Measurements from ENCODE around the gene STAT3.
"Not testable (repeated sequence)": the region's sequence is repeated elsewhere in the genome, so short reads cannot be mapped to it uniquely, and the experiment has no call there.

STAT3 gene

GRCh38 chr17:42409523-42410318 lies 21.5 kb upstream of the STAT3 start:
- peak in 4 of 56 donors; percentile 17 to 29 (median 22) for DNase-seq

GRCh38 chr17:42408061-42408460 lies 19.8 kb upstream of the STAT3 start:
- peak in 51 of 56 donors; percentile 16 to 91 (median 72) for DNase-seq

DNA sequence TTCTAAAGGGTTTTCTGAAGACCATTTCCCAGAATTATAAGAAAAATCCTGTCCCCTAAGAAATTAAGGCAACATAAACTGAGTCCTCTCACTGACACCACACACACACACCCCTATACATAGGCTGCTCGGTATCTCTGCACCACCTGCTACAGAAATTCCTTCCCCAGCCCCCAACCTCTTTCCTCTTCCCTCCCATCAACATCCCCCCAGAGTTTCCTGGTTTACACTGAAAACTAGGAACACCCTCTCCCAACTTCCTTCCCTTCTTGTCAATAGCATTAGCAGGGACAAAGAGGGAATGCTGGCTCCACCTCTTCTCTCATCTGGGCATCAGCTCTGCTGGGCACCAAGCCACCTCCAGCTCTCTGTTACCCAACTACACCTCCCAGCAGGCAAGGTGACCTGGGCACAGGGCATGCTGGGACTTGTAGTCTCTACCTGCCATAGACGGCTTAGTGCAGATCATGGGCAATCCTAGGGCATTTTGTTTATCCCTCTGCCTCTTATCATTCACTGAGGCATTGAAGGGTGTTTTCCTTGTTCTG lies 19.1 kb upstream of the STAT3 start:
- DNase-seq = peak in 54 of 56 donors; percentile 22 to 89 (median 63)

DNA sequence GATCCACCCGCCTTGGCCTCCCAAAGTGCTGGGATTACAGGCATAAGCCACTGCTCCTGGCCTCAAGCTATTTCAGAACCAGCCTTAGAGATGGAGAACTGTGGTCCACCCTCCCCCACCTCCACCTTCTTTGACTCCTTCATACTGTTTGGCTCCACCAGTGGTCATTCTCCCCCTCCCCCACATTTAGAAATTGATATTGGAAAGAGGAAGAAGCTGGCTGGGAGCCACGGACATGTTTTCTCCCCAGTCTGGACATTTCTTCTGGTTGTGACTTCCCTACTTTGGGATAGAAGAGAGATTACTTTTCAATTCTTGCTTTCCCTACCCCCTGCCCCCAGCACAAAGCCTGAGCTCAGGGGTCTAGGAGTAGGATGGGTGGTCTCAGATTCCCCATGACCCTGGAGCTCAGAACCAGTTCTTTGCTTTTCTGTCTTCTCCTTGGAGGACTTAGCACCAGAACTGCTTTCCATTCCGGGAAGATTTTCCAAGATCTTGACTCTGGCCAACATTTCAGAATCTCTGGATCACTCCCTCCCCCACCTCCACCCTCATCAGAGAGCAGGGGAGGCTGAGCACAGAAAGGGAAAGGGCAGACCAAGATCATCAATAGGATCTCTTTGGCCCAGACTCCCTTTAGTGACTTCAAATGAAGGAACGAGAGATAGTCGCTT lies 18.5 kb upstream of the STAT3 start:
- DNase-seq = no peak

DNA sequence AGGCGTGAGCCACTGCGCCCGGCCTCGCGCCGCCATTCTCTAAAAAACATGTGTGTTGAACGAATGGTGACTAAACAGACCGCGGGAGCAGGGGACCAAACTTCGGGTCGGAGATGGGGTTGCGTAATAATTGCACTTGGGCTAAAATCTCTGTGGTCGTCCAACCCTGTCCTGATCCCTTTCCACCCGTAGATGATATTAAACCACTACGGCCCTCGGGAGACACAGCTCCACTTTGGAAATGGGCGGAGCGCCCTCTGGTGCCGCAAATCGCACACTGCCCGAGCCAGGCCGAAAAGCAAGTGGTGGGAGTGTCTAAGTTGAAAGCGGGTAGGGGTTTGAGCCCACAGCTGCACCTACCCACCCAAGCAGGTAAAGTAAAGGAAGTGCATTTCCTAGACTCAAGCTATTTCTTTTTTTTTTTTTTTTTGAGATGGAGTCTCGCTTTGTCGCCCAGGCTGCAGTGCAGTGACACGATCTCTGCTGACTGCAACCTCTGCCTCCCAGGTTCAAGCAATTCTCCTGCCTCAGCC lies 17.8 kb upstream of the STAT3 start:
- DNase-seq = peak in 50 of 56 donors; percentile 13 to 88 (median 60)

GRCh38 chr17:42405076-42405475 lies 16.8 kb upstream of the STAT3 start:
- DNase-seq = no peak

GRCh38 chr17:42404326-42405055 lies 16.2 kb upstream of the STAT3 start:
- DNase-seq = no peak

DNA sequence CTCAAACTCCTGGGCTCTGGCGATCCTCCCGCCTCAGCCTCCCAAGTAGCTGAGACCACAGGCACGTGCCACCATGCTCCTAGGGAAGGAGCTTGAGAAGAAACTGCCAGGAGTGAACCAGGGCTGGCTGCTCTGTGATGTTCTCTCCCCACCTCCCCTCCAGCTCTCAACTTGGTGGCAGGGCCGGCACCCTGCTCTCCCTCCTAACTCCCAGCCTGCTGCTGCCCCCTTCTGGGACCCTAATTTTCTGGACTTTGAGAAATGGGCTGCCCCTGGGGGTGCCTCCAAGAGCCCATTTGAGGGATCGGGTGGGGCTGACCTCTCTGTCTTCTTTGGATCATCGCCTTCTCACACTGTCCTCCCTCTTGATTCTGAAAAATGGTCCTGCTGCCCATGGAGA lies 14.9 kb upstream of the STAT3 start:
- DNase-seq = peak in 3 of 56 donors; percentile 5 to 13 (median 12)

- DNase-seq = no peak
These were observed 13.9 kb upstream of the STAT3 start for GRCh38 chr17:42402117-42402516.

GRCh38 chr17:42400844-42401375 lies 12.7 kb upstream of the STAT3 start:
- not testable (repeated sequence) for DNase-seq

DNA sequence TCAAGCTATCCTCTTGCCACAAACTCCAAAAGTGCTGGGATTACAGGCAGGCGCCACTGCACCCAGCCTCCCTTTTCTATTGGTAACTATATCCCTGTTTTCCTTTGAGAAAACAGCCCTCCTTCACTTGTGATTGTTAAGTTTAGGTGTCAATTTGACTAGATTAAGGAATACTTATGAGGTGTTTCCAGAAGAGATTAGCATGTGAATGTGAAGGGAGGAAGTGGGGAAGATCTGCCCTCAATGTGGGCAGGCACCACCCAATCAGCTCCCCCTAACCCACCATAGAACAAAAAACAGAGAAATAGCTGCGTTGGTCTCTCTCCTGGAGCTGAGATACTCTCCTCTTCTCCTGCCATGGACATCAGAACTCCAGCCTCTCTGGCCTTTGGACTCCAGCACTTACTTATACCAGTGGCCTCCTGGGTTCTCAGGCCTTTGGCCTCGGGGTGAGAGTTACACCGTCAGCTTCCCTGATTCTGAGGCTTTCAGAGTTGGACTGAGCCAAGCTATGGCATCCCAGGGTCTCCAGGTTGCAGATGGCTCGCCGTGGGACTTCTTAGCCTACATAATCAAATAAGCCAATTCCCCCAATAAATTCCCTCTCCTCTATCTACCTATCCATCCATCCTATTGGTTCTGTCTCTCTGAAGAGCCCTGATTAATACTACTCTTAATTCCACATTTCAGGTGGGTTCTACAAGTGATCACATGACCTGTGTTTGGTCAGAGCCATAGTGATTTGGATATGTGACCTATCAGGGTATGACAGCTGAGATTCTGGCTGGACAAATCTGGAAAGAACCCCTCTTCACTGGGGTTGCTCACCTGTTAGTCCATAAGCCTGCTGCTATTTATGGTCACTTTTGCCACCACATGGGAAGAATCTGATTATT lies 12.0 kb upstream of the STAT3 start:
- DNase-seq = no peak

DNA sequence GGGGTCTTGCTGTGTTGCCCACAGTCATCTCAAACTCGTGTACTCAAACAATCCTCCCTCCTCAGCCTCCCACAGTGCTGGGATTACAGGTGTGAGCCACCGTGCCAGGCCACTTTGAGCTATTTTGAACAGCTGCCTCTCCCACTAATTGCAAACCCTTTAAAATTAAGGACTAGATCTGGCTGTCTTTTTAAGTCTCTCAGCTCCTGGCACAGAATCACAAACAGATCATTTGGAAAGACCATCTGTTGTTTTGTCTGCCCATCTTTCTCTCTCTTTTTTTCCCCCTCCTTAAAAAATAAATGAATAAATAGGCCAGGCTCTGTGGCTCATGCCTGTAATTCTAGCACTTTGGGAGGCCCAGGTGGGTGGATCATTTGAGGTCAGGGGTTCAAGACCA lies 10.9 kb upstream of the STAT3 start:
- peak in 1 of 56 donors; percentile 7 for DNase-seq

- not testable (repeated sequence) for DNase-seq
These were observed 7.4 kb upstream of the STAT3 start for GRCh38 chr17:42395601-42396000.

GRCh38 chr17:42394838-42395237 lies 6.6 kb upstream of the STAT3 start:
- DNase-seq = no peak

DNA sequence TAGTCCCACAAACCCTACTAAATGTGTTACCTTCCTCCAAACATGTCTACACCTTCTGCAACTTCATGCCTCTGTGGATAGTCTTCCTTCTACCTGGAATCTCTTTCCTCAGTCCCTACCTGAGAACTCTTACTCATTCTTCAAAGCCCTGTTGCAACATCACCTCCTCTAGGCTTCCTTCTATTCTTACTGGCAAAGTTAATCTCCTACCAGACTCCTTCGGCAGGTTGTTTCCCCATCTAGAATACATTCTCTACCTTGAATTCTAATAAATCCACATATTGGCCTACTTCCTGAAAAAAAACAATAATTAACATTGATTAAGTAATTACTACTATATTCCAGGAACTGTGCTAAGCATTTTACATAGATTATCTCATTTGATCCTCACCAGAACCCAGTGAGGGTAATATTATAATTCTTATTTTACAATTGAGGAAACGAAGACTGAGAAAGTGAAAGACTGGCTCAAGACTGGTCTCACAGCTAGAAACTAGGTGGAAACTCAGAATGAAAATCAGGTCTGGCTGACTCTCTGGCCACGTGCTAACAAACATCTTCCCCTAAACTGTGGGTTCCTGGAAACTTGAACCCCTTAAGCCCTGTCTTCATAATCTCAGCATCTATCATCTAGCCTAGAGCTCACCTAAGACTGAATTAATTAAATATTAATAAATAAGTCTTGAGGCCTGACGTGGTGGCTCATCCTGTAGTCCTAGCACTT lies 4.6 kb upstream of the STAT3 start:
- no peak for DNase-seq

DNA sequence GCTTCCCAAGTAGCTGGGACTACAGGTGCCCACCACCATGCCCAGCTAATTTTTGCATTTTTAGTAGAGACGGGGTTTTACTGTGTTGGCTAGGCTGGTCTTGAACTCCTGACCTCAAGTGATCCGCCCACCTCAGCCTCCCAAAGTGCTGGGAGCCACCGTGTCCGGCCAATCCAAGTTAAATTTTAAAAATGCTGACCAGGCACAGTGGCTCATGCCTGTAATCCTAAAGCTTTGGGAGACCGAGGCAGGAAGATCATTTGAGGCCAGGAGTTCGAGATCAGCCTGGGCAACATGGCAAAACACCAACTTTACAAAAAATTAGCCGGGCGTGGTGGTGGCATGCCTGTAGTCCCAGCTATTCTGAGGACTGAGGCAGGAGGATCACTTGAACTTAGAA lies 3.2 kb upstream of the STAT3 start:
- not testable (repeated sequence) for DNase-seq

DNA sequence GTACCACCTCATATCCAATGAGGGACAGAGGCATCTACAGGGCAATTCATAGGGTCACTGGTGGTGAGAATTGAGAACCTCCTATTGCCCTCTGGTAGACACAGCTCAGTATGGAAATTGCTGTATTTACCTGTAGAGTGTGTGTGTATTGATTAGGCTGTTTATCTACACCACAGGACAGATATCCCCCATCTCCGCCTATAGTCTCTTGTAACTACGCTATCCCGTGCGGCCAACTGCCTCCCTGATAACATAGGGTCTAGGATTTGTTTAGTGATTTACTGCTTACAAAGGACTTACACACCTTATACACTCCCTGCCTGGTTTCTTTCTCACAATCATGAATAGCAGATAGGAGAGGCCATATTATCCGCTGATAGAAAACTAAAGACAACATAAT lies 1.7 kb upstream of the STAT3 start:
- no peak for DNase-seq

GRCh38 chr17:42389135-42389417 lies 834 bp upstream of the STAT3 start:
- DNase-seq = peak in 1 of 56 donors; percentile 67

- peak in 10 of 56 donors; percentile 18 to 65 (median 50) for DNase-seq
These were observed 421 bp downstream of the STAT3 start for GRCh38 chr17:42387661-42388380.

All from amygdala (tissue), 56 donors.